ENCODE results near the gene ZNF280A.

ZNF280A gene, protein sequence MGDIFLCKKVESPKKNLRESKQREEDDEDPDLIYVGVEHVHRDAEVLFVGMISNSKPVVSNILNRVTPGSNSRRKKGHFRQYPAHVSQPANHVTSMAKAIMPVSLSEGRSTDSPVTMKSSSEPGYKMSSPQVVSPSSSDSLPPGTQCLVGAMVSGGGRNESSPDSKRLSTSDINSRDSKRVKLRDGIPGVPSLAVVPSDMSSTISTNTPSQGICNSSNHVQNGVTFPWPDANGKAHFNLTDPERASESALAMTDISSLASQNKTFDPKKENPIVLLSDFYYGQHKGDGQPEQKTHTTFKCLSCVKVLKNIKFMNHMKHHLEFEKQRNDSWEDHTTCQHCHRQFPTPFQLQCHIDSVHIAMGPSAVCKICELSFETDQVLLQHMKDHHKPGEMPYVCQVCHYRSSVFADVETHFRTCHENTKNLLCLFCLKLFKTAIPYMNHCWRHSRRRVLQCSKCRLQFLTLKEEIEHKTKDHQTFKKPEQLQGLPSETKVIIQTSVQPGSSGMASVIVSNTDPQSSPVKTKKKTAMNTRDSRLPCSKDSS

GRCh38 chr22:22520020-22520656, at the start of gene ZNF280A:
Gene ZNF280A, minus strand, starts transcription at chr22:22520270. Its CDS starts 4,640 bp downstream, at chr22:22515630.
- no peak within 1 kb of the TSS for H3K4me3 ChIP-seq (ENCODE audit: severe bottlenecking)
- DNase-seq (ENCODE audit: low spot score): no peak
- H3K36me3 ChIP-seq (ENCODE audit: low read depth): no peaks in the 10 kb centered on the region
- H3K27me3 ChIP-seq (ENCODE audit: insufficient read depth, poor library complexity, severe bottlenecking): no peaks in the 10 kb centered on the region
- H3K27ac ChIP-seq (ENCODE audit: poor library complexity, severe bottlenecking): no peak within 1 kb of the TSS
- no peak for ATAC-seq (ENCODE audit: low read depth)
- peaks cover 10% of the 10 kb centered on the region for H3K9me3 ChIP-seq (ENCODE audit: severe bottlenecking)
- TF ChIP-seq, protein P1, sequence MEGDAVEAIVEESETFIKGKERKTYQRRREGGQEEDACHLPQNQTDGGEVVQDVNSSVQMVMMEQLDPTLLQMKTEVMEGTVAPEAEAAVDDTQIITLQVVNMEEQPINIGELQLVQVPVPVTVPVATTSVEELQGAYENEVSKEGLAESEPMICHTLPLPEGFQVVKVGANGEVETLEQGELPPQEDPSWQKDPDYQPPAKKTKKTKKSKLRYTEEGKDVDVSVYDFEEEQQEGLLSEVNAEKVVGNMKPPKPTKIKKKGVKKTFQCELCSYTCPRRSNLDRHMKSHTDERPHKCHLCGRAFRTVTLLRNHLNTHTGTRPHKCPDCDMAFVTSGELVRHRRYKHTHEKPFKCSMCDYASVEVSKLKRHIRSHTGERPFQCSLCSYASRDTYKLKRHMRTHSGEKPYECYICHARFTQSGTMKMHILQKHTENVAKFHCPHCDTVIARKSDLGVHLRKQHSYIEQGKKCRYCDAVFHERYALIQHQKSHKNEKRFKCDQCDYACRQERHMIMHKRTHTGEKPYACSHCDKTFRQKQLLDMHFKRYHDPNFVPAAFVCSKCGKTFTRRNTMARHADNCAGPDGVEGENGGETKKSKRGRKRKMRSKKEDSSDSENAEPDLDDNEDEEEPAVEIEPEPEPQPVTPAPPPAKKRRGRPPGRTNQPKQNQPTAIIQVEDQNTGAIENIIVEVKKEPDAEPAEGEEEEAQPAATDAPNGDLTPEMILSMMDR (IDR thresholded peaks at IDR 0.05; ENCODE audit: poor library complexity, severe bottlenecking): no peak
- H3K4me1 ChIP-seq (ENCODE audit: insufficient read depth, poor library complexity, severe bottlenecking): peaks cover 9% of the 10 kb centered on the region

DNA sequence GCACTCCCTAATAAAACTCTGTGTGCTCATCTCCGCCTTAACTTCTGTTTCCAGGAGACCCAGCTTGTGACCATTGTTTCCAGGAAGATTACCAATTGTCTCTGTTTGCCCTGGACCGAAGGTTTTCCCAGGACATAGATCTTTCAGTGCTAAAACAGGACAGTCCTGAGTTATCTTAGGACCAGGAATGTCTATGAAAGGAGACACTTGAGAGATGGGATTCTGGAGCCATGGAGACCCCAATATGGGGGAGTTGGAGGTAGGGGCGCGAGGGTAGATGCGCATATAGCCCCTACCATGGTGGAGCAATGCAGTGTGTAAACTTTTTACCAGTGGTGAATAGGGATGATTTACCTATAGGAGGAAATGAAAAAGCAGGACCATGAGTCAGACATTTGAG, 49.1 kb upstream of the ZNF280A start:
- Histone ChIP-seq H3K4me3 (ENCODE audit: severe bottlenecking) (no peak overlapping the region), H3K27me3 (ENCODE audit: insufficient read depth, poor library complexity, severe bottlenecking) (peaks cover 6% of the 10 kb centered on the region), H3K9me3 (ENCODE audit: severe bottlenecking) (peaks cover 2% of the 10 kb centered on the region), H3K27ac (ENCODE audit: poor library complexity, severe bottlenecking) (no peak overlapping the region), H3K36me3 (ENCODE audit: low read depth) (no peaks in the 10 kb centered on the region), H3K4me1 (ENCODE audit: insufficient read depth, poor library complexity, severe bottlenecking) (no peaks in the 10 kb centered on the region)
- TF ChIP-seq, protein P1 (IDR thresholded peaks at IDR 0.05; ENCODE audit: poor library complexity, severe bottlenecking): no peak
- DNase-seq (ENCODE audit: low spot score) (no peak), ATAC-seq (ENCODE audit: low read depth) (no peak)

GRCh38 chr22:22565981-22566380, 45.9 kb upstream of the ZNF280A start:
- Histone ChIP-seq H3K27me3 (ENCODE audit: insufficient read depth, poor library complexity, severe bottlenecking) (peaks cover 6% of the 10 kb centered on the region), H3K4me1 (ENCODE audit: insufficient read depth, poor library complexity, severe bottlenecking) (no peaks in the 10 kb centered on the region), H3K9me3 (ENCODE audit: severe bottlenecking) (peaks cover 4% of the 10 kb centered on the region), H3K36me3 (ENCODE audit: low read depth) (no peaks in the 10 kb centered on the region), H3K27ac (ENCODE audit: poor library complexity, severe bottlenecking) (no peak overlapping the region), H3K4me3 (ENCODE audit: severe bottlenecking) (no peak overlapping the region)
- DNase-seq (ENCODE audit: low spot score) (no peak), ATAC-seq (ENCODE audit: low read depth) (no peak)
- TF ChIP-seq, protein P1 (IDR thresholded peaks at IDR 0.05; ENCODE audit: poor library complexity, severe bottlenecking): no peak

DNA sequence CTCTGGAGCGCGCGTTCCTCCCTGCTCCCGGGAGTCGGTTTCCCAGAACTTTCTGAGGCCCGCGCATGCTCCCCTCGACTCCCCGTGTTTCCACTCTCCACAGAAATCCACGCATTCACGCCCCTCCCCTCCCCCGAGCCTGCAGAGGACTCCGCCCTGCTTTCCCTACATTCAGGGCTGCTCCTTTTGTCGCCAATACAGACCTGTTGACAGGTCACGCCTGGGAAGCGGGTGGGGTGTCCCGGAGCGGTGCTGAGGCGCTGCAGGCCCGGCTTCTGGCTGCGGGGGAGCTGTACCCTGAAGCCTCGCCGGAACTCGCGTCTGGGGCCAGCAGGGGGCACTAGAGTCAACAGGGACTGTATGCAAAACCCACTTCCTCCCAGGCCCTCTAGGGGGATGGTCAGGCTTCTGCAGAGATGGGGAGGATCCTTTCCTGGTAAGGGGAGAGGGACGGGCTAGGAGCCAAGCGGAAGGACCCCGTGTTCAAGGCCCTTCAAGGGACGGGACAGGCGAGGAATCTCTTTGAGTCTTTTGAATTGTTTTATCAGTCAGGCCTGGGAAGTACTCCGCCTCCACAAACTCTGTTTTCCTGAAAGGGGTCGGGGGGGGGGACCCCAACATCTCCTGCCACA, 39.0 kb upstream of the ZNF280A start, which contains the start of gene PRAME:
TSS of gene PRAME (minus strand) at position 294 of the 632 bp plus-strand sequence. CDS start 2,433 bp downstream, outside the sequence.
- H3K9me3 ChIP-seq (ENCODE audit: severe bottlenecking): peaks cover 6% of the 10 kb centered on the region
- DNase-seq (ENCODE audit: low spot score): no peak
- H3K4me1 ChIP-seq (ENCODE audit: insufficient read depth, poor library complexity, severe bottlenecking): no peaks in the 10 kb centered on the region
- TF ChIP-seq, protein P1 (IDR thresholded peaks at IDR 0.05; ENCODE audit: poor library complexity, severe bottlenecking): peak; percentile 45
- H3K4me3 ChIP-seq (ENCODE audit: severe bottlenecking): no peak within 1 kb of the TSS
- no peaks in the 10 kb centered on the region for H3K36me3 ChIP-seq (ENCODE audit: low read depth)
- peak; percentile 45; the same call in 1 of the 3 replicates for ATAC-seq (ENCODE audit: low read depth)
- H3K27me3 ChIP-seq (ENCODE audit: insufficient read depth, poor library complexity, severe bottlenecking): no peaks in the 10 kb centered on the region
- no peak within 1 kb of the TSS for H3K27ac ChIP-seq (ENCODE audit: poor library complexity, severe bottlenecking)
